Small intestine (tissue), 7 donors: Measurements from ENCODE around the gene HOXD11. TPM values are rescaled to one million over a fixed set of nuclear protein-coding genes. Genes with fewer than 3 reads are reported as not detected.

ENCODE experiments used
- DNase-seq, 2 donors: peaks; one replicate each; pipeline versions ENCODE4 v3.0.0 to v3.0.0-alpha.2; 2013
- FAIRE-seq: peaks from 2 replicates; lab custom pipeline; 2012; peaks lifted over from hg19 to GRCh38; lab: Jason Lieb, UNC
- H3K27ac ChIP-seq, 3 donors: one replicate each; pipeline ENCODE4 v1.5.1; 2013; ENCODE audit warnings: low read length in 2 of 3, mild to moderate bottlenecking in 2 of 3, control low read depth in 1 of 3, inconsistent platforms in 1 of 3, low read depth in 1 of 3, moderate library complexity in 1 of 3
- H3K27me3 ChIP-seq, 3 donors: one replicate each; pipeline ENCODE4 v1.6.1; 2013; ENCODE audit warnings: low read length in 3 of 3, inconsistent platforms in 1 of 3; ENCODE audit not compliant: control insufficient read depth in 3 of 3, insufficient read depth in 3 of 3
- H3K36me3 ChIP-seq, 3 donors: one replicate each; pipeline ENCODE4 v1.6.1; 2013; ENCODE audit warnings: low read length in 3 of 3, inconsistent platforms in 1 of 3, low read depth in 1 of 3, mild to moderate bottlenecking in 1 of 3, moderate library complexity in 1 of 3; ENCODE audit not compliant: control insufficient read depth in 3 of 3, insufficient read depth in 2 of 3
- H3K4me1 ChIP-seq, 3 donors: one replicate each; pipeline ENCODE4 v1.6.1; 2013; ENCODE audit warnings: low read length in 2 of 3, inconsistent platforms in 1 of 3, low read depth in 1 of 3, mild to moderate bottlenecking in 1 of 3, moderate library complexity in 1 of 3; ENCODE audit not compliant: control insufficient read depth in 3 of 3, insufficient read depth in 2 of 3
- H3K4me3 ChIP-seq, 3 donors: one replicate each; pipeline ENCODE4 v1.5.1; 2013; ENCODE audit warnings: low read length in 3 of 3, control low read depth in 1 of 3, inconsistent platforms in 1 of 3, low read depth in 1 of 3, mild to moderate bottlenecking in 1 of 3, moderate library complexity in 1 of 3
- H3K9me3 ChIP-seq, 2 donors: one replicate each; pipeline ENCODE4 v1.6.1; 2013; ENCODE audit warnings: low read depth in 1 of 2, low read length in 1 of 2; ENCODE audit not compliant: control insufficient read depth in 2 of 2, insufficient read depth in 1 of 2
- WGBS, 3 donors: extraction: QIAGEN DNeasy Blood & Tissue Kit; methylation state at CpG; one replicate each; pipeline ENCODE4 v1.1.7; 2013; 5-methylcytosine and 5-hydroxymethylcytosine counted together
- polyA plus RNA-seq, 4 donors: library from polyadenylated mRNA; stranded (reverse) in 3 of 4; unstranded in 1 of 4; fragments of 200-250 nt in 3 of 4; fragments of 120-200 nt in 1 of 4; gene quantifications; one replicate each; pipeline versions ENCODE4 v1.2.1 to v1.2.3, GENCODE V29; 2013
- donor health status: healthy with polysubstance abuse.
- donor health status: control.
- donor health status: control.
- donor health status: Bipolar disorder and iron deficiency.
- donor health status: healthy.

HOXD11 gene
- polyA plus RNA-seq, 4 donors: not detected

- Histone ChIP-seq H3K4me1 (peaks cover 0 to 6% (median 0%) of the 10 kb centered on the region in 3 donors), H3K4me3 (no peak overlapping the region), H3K27ac (no peak overlapping the region), H3K36me3 (no peaks in the 10 kb centered on the region), H3K27me3 (peaks cover 5 to 98% (median 56%) of the 10 kb centered on the region in 3 donors), H3K9me3 (peaks cover 0 to 2% of the 10 kb centered on the region in 2 donors)
- DNase-seq: no peak
- WGBS, 3 donors: 7 to 17% (median 12%) methylated on average over 39 of the region's 39 CpGs
- no peak for FAIRE-seq
These were observed 52.0 kb downstream of the HOXD11 start for GRCh38 chr2:176158855-176159662.

Other genes starting within 250 kb of the HOXD11 start
- gene LNPK, start 105.0 kb upstream of the HOXD11 start, polyA plus RNA-seq: 10 to 100 TPM in 1 of 4 donors, 1 to 10 TPM in 3; 2.2 to 19.6 (median 5.0) TPM
- gene EVX2, start 23.3 kb upstream of the HOXD11 start, polyA plus RNA-seq: not detected
- gene HOXD13, start 14.6 kb upstream of the HOXD11 start, polyA plus RNA-seq: not detected
- gene HOXD12, start 7.5 kb upstream of the HOXD11 start, polyA plus RNA-seq: not detected
- under 1 TPM in 1 of 4 donors, not detected in 3; 0.09 TPM for gene HOXD10, start 9.5 kb downstream of the HOXD11 start, polyA plus RNA-seq
- gene HOXD9, start 15.4 kb downstream of the HOXD11 start, polyA plus RNA-seq: 1 to 10 TPM in 1 of 4 donors, under 1 TPM in 2, not detected in 1; 0.27 to 1.9 (median 0.28) TPM
- gene HOXD8, start 22.4 kb downstream of the HOXD11 start, polyA plus RNA-seq: 1 to 10 TPM in 3 of 4 donors, under 1 TPM in 1; 0.89 to 7.3 (median 3.6) TPM
- gene HOXD4, start 44.3 kb downstream of the HOXD11 start, polyA plus RNA-seq: 10 to 100 TPM in 1 of 4 donors, under 1 TPM in 1, not detected in 2; 0.97 to 14.7 TPM
- gene HOXD3, start 50.0 kb downstream of the HOXD11 start, polyA plus RNA-seq: 1 to 10 TPM in 1 of 4 donors, under 1 TPM in 1, not detected in 2; 0.98 to 5.2 TPM
- gene HOXD1, start 81.4 kb downstream of the HOXD11 start, polyA plus RNA-seq: 1 to 10 TPM in 1 of 4 donors, under 1 TPM in 1, not detected in 2; 1.00 to 8.2 TPM
- gene MTX2, start 162.2 kb downstream of the HOXD11 start, polyA plus RNA-seq: 10 to 100 TPM; 28.1 to 53.7 (median 40.7) TPM